Vagina (tissue), 2 donors: ENCODE results near the gene UTS2B. TPM values are rescaled to one million over a fixed set of nuclear protein-coding genes. Genes with fewer than 3 reads are reported as not detected.

Experiments used
- DNase-seq, 2 donors: peaks; one replicate each; pipeline ENCODE4 v3.0.0-alpha.2; 2017; ENCODE audit errors: extremely low spot score in 2 of 2
- H3K27ac ChIP-seq: fragments of 200-600 bp; sonication (generic); one replicate; pipeline ENCODE4 v1.5.1; 2019
- H3K27me3 ChIP-seq: fragments of 200-600 bp; sonication (generic); one replicate; pipeline ENCODE4 v1.5.1; 2019
- H3K36me3 ChIP-seq, 2 donors: fragments of 200-600 bp; sonication (generic); one replicate each; pipeline ENCODE4 v1.5.1; 2017 to 2019
- H3K4me1 ChIP-seq: fragments of 200-600 bp; sonication (generic); one replicate; pipeline ENCODE4 v1.5.1; 2019
- H3K4me3 ChIP-seq, 2 donors: fragments of 200-600 bp; sonication (generic); 1 replicate in 1 of 2; 2 replicates in 1 of 2; pipeline ENCODE4 v1.5.1; 2016 to 2019
- H3K9me3 ChIP-seq: fragments of 200-600 bp; sonication (generic); one replicate; pipeline ENCODE4 v1.5.1; 2019
- POLR2A ChIP-seq, 2 donors: fragments of 450-650 bp; IDR thresholded peaks; one replicate each; pipeline ENCODE4 v1.6.1; 2017; ENCODE audit warnings: antibody characterized with exemption in 2 of 2, mild to moderate bottlenecking in 2 of 2, moderate library complexity in 2 of 2
- POLR2AphosphoS5 ChIP-seq, 2 donors: sonication (generic); formaldehyde crosslinking; IDR thresholded peaks; one replicate each; pipeline ENCODE4 v1.9.0; 2017; ENCODE audit warnings: antibody characterized with exemption in 2 of 2, mild to moderate bottlenecking in 2 of 2, low read depth in 1 of 2; ENCODE audit not compliant: insufficient read depth in 1 of 2
- intact Hi-C: fragments of 100-400 bp; cut with DNase I; formaldehyde crosslinking; loops from one replicate; pipeline ENCODE4 v1.15.1; 2023
- total RNA-seq: library from RNA; depleted of rRNA; stranded (reverse); fragments of >200 nt; gene quantifications from one replicate; pipeline ENCODE4 v1.2.3, GENCODE V29; 2016
- TF ChIP-seq, protein P1 (sequence below), 3 experiments: fragments of 450-650 bp in 2 of 3; fragments of 200-600 bp in 1 of 3; sonication (generic) in 1 of 3; IDR thresholded peaks; one replicate each; pipeline ENCODE4 v1.5.1; 2017 to 2019; ENCODE audit warnings: antibody characterized with exemption in 3 of 3, mild to moderate bottlenecking in 2 of 3, moderate library complexity in 2 of 3

Gene UTS2B
- total RNA-seq, 1 donor from 2014 or later = 1.7 TPM

DNA sequence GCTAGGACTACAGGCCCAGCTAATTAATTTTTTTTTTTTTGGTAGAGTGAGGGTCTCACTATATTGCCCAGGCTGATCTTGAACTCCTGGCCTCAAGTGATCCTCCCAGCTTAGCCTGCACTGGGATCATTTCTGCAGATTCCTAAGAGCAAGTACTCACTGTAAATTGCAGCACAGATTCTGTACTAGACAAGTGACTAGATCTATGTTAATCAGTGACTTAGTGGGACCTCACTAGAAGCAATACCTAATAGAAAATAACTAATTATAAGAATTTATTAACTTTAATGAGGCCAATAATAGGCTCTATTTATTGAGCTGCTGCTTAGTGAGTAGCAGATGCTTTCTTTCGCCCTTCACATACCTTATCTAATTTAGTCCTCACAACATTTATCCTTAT is 10.6 kb upstream of the UTS2B start:
- DNase-seq = no peak
- Histone ChIP-seq H3K4me1 (peaks cover 73% of the 10 kb centered on the region), H3K36me3 (no peaks in the 10 kb centered on the region), H3K27me3 (no peaks in the 10 kb centered on the region), H3K9me3 (no peaks in the 10 kb centered on the region), H3K4me3 (no peak overlapping the region), H3K27ac (no peak overlapping the region)
- TF ChIP-seq POLR2AphosphoS5 (IDR thresholded peaks at IDR 0.05; ENCODE audit: insufficient read depth in 1 of 2, low read depth in 1 of 2) (no peak), POLR2A (IDR thresholded peaks at IDR 0.05) (no peak)
- TF ChIP-seq, protein P1, sequence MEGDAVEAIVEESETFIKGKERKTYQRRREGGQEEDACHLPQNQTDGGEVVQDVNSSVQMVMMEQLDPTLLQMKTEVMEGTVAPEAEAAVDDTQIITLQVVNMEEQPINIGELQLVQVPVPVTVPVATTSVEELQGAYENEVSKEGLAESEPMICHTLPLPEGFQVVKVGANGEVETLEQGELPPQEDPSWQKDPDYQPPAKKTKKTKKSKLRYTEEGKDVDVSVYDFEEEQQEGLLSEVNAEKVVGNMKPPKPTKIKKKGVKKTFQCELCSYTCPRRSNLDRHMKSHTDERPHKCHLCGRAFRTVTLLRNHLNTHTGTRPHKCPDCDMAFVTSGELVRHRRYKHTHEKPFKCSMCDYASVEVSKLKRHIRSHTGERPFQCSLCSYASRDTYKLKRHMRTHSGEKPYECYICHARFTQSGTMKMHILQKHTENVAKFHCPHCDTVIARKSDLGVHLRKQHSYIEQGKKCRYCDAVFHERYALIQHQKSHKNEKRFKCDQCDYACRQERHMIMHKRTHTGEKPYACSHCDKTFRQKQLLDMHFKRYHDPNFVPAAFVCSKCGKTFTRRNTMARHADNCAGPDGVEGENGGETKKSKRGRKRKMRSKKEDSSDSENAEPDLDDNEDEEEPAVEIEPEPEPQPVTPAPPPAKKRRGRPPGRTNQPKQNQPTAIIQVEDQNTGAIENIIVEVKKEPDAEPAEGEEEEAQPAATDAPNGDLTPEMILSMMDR (IDR thresholded peaks at IDR 0.05) = no peak
- intact Hi-C loops = no loop called here

DNA sequence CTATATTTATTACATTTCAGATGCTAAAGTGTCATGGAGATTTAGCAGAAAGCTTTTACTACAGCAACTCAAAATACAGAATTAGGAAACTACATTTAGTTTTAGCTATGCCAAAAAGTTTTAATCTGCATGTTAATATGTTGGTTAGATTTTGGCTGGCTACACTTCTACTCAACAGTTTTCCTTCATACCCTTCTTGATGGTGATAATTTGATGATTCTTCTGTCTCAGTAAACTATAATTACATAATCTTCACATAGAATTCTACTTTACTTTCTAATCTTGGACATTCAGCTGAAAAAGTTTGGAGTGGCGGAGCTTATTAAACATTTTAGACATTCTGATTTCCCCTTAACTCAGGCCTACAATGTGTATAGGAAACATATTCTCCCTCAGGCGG is 10.0 kb upstream of the UTS2B start:
- no peaks in the 10 kb centered on the region for H3K36me3 ChIP-seq
- no peaks in the 10 kb centered on the region for H3K27me3 ChIP-seq
- H3K4me1 ChIP-seq = peaks cover 74% of the 10 kb centered on the region
- no peak for TF ChIP-seq POLR2A (IDR thresholded peaks at IDR 0.05)
- TF ChIP-seq, protein P1 (IDR thresholded peaks at IDR 0.05) = no peak
- TF ChIP-seq POLR2AphosphoS5 (IDR thresholded peaks at IDR 0.05; ENCODE audit: insufficient read depth in 1 of 2, low read depth in 1 of 2) = no peak
- intact Hi-C loops = no loop called here
- H3K4me3 ChIP-seq = no peak overlapping the region
- no peak for DNase-seq
- no peak overlapping the region for H3K27ac ChIP-seq
- H3K9me3 ChIP-seq = no peaks in the 10 kb centered on the region

- DNase-seq = no peak
- Histone ChIP-seq H3K4me3 (no peak overlapping the region), H3K27me3 (no peaks in the 10 kb centered on the region), H3K36me3 (no peaks in the 10 kb centered on the region), H3K4me1 (peaks cover 71% of the 10 kb centered on the region), H3K27ac (no peak overlapping the region), H3K9me3 (no peaks in the 10 kb centered on the region)
- no peak for TF ChIP-seq POLR2A (IDR thresholded peaks at IDR 0.05)
- TF ChIP-seq, protein P1 (IDR thresholded peaks at IDR 0.05) = no peak
- TF ChIP-seq POLR2AphosphoS5 (IDR thresholded peaks at IDR 0.05; ENCODE audit: insufficient read depth in 1 of 2, low read depth in 1 of 2) = no peak
- intact Hi-C loops = no loop called here
Observed at GRCh38 chr3:191339316-191339917, 9.1 kb upstream of the UTS2B start.

GRCh38 chr3:191338177-191338488 is 7.8 kb upstream of the UTS2B start:
- Histone ChIP-seq H3K4me1 (peaks cover 76% of the 10 kb centered on the region), H3K36me3 (no peaks in the 10 kb centered on the region), H3K27ac (peak overlapping the region; percentile 37), H3K27me3 (no peaks in the 10 kb centered on the region), H3K9me3 (no peaks in the 10 kb centered on the region), H3K4me3 (no peak overlapping the region)
- no peak for TF ChIP-seq POLR2AphosphoS5 (IDR thresholded peaks at IDR 0.05; ENCODE audit: insufficient read depth in 1 of 2, low read depth in 1 of 2)
- TF ChIP-seq POLR2A (IDR thresholded peaks at IDR 0.05) = no peak
- TF ChIP-seq, protein P1 (IDR thresholded peaks at IDR 0.05) = no peak
- DNase-seq = no peak
- intact Hi-C loops = no loop called here

DNA sequence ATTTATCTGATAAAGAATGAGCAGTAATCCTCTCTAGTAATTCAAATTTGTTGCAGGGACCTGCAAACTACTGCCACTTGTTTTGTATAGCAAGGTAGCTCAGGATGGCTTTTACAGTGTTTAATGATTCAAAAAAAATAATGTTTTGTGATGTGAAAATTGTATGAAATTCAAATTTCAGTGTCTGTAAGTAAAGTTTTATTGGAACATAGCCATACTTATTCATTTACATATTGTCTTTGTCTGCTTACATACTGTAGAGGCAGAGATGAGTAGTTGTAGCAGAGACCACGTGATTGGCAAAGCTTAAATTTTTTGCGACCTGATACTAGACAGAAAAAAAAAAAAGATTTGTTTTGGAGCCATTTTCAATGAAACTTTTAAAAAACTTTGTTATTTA is 6.5 kb upstream of the UTS2B start:
- H3K4me3 ChIP-seq = no peak overlapping the region
- TF ChIP-seq, protein P1 (IDR thresholded peaks at IDR 0.05) = no peak
- TF ChIP-seq POLR2A (IDR thresholded peaks at IDR 0.05) (no peak), POLR2AphosphoS5 (IDR thresholded peaks at IDR 0.05; ENCODE audit: insufficient read depth in 1 of 2, low read depth in 1 of 2) (no peak)
- no peaks in the 10 kb centered on the region for H3K27me3 ChIP-seq
- no peak overlapping the region for H3K27ac ChIP-seq
- no peak for DNase-seq
- H3K36me3 ChIP-seq = no peaks in the 10 kb centered on the region
- intact Hi-C loops = no loop called here
- H3K4me1 ChIP-seq = peaks cover 76% of the 10 kb centered on the region
- no peaks in the 10 kb centered on the region for H3K9me3 ChIP-seq
